Measurements from ENCODE around the gene ARHGEF25.

Gene ARHGEF25

DNA sequence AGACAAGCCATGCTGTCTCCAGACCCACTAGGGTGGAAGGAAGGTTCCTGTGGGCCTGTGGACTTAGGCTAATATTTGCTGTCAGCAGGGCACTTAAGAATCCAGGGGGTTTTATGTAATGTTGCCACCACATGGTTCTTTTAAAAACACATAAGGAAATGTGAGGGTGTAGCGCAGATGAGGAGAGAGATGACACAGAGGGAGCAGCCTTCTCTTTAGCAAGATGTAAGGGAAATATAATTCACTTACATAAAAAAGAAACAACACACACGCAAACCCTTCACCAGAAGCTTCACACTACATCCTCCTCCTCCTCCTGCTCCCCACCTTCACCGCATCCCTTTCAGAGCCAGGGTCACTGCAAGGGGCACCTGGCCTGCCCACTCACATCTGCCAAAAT is 25.1 kb upstream of the ARHGEF25 start:
- DNase-seq, result no peak

DNA sequence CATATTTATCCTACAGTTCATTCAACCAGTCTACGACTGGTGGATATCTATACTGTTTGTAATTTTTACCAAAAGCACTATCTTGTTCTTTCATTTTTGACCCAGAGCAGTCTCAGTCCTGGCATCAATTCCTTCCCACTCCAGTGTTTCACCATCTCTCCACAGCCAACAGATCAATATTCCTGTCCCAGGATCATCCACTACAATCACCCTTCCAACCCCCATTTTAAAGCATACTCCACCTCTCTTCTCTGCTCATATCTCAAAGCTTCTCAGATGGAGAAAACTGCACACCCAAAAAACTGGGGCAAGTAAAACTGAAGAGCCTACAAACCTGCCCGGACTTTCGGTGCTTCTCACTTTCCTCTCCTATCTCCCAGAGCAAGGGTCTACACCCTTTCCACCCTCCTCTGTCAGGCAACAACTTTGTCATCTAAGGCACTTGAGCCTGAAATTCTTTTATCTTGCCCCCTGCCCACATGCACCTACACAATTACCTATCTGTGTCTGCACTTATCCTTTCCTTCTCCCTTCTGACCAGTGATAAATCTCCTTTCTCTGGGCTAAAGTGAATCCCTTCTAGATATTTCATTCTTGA is 24.3 kb upstream of the ARHGEF25 start:
- DNase-seq, result no peak

DNA sequence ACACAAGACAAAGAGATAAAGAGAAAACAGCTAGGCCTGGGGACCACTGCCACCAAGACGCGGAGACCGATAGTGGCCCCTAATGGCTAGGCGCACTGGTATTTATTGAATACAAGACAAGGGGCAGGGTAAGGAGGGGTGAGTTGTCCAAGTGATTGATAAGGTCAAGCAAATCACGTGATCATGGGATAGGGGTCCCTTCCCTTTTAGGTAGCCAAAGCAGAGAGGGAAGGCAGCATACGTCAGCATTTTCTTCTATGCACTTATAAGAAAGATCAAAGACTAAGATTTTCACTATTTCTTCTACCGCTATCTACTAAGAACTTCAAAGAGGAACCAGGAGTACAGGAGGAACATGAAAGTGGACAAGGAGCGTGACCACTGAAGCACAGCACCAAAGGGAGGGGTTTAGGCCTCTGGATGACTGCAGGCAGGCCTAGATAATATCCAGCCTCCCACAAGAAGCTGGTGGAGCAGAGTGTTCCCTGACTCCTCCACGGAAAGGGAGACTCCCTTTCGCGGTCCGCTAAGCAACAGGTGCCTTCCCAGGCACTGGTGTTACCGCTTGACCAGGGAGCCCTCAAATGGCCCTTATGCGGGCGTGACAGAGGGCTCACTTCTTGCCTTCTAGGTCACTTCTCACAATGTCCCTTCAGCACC is 22.2 kb upstream of the ARHGEF25 start:
- DNase-seq, result peak; percentile 28

DNA sequence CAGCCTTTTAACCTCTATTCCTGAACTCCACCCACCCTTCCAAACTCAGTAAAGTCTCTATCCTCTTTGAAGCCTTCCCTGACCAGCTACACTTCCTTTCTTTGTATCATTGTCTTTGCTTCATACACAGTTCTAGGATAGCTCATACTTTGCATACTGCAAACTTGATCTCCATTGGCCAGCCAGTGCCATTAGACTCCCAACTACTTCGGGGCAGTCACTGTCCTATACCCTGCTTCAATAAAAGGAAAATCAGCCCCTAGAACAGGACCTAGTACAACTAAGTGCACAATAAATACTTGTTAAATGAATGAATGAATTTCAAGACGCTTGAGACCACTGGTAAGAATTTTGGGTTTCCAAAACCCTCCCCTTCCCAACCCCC is 20.8 kb upstream of the ARHGEF25 start:
- no peak for DNase-seq

DNA sequence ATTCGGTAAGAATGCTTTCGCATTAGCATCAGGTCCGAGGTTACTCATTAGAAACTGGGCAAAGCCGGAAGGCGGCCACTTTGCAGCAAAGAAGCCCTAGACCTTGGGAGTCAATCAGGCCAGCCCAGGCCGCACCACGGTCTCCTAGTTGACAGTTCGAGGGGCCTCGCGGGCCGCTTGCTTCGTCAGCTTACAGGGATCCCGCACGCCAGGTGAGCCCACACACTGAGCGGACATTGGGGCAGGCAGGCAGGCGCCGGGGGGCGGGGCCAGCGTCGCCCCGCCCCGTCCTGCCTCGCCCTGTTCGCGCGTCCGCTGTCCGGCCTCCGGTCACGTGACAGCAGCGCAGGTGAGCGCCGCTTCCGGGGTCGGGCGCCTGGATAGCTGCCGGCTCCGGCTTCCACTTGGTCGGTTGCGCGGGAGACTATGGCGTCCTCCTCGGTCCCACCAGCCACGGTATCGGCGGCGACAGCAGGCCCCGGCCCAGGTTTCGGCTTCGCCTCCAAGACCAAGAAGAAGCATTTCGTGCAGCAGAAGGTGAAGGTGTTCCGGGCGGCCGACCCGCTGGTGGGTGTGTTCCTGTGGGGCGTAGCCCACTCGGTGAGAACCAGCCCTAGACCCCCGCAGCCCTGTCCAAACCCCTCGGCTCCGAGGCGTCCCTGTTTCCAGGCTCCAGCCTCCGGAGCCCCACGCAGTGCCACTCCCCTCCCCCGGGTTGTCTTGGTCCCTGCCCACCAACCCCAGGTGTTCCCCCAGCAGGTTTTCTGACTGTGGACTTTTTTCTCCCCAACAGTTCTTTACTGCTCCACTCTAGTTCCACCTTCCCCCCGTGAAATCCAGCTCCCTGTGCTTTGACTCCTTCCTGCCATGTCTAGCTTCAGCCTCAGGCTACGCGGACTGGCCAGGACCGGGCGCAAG is 20.1 kb upstream of the ARHGEF25 start, which contains the start of gene PIP4K2C:
PIP4K2C (plus strand) TSS at position 329 of the 918 bp plus-strand sequence; CDS start at position 427, 98 bp downstream.
- peak; percentile 67 for DNase-seq

DNA sequence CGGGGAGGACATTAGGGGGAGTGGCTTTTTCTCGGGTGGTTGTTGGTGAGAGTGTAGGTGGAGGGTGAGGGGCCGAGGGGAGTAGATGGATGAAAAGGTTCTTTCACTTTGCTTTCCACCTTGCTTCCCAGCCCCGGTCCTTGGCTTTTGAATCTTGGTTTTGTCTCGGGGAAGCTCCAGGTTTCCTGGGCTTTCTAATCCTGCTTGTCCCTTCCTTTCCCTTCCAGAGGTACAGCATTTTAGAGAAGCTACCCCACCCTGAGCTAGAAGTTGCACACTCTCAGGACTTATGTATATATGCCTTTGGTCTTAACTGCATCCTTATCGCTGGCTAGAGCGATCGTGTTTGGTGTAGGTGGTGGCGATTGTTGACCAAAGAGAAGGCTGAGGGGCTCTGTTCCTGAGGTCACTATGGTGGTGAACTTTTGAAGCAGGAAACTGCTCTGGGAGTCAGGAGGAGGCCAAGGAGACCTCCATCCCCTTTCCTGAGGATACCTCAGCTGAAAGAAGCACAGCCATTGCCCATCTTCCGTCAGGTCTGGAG is 19.4 kb upstream of the ARHGEF25 start:
- no peak for DNase-seq

DNA sequence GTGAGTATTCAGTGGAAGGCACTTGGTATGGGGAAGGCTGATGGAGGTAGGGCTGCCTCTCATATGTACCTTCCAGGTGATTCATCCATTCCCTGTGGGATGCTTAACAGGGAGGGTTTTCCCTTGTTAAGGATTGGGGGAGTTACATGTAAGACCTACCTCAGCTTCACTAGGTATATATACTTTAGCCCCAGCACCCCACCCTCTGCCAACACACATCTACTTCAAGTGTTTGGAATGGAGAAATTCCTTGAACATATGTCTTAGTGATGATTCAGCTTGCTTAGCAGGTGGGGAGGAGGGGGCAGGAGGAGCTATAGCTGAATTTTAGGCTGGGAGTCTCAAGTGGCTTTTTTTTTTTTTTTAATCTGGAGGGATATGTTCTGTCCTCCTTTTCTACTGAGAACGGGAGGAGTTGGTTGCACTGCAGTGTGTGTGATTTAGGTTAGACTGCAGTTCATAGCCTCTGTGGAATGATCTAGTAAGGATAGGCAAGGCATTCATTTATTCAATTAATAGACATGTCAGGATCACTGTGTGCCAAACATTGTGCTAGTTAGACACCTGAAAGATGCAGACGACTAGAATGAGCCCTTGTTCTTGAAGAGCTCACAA is 18.6 kb upstream of the ARHGEF25 start:
- no peak for DNase-seq

DNA sequence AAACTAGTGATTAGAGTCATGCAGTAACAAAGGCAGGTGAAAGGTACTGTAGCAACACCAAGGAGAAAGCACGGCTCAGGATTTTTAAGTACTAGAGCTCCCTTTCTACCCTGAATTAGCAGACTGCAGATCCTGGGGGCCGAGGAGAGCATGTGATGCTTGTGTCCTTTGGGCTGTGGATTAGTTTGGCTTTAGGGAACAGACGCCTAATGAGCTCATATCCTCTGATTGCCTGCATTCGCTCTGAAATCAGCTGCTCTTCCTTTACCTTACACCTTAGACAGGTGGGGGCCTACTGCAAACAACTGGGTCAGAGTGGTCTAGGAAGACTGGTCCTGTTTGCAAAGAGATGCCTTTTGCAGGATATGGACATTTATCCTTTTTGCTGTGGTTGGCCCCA is 18.0 kb upstream of the ARHGEF25 start:
- no peak for DNase-seq

DNA sequence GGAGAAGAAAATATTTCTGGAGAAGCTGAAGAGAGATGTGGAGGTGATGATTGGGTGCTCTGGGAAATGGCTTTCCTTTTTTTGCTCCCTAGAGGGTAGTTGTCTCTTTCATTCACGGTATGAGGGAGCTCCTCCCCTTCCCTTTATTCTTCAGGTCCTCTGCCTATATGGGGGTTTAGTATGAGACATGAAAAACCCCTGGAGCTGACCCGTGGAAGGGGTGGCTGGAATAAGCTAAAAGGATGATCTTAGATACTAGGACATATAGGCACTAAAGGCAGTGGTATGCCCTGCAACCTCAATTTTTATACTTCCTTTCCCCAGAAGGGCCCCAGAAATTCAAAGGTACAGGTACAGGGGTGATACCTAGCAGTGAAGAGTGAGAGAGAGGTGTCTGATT is 10.8 kb upstream of the ARHGEF25 start:
- DNase-seq, result no peak

DNA sequence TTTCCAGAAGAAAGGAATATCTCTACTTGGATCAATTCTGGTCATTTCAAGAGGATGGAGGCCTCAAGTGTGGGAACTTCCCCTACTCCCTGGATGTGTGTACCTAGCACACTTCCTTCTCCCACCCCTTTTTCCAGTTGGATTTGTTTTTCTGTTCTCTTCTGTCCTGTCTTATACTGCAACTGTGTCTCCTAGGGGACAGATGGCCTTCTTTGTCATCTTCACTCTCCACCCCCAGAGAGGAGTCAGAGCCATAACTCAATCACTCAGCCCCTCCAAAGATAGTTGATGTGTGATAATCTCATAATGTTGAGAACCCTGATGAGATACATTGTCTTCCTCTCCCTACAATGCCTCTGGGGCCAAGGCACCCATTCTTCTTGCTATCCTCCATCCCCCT is 8.7 kb upstream of the ARHGEF25 start:
- DNase-seq, result no peak

DNA sequence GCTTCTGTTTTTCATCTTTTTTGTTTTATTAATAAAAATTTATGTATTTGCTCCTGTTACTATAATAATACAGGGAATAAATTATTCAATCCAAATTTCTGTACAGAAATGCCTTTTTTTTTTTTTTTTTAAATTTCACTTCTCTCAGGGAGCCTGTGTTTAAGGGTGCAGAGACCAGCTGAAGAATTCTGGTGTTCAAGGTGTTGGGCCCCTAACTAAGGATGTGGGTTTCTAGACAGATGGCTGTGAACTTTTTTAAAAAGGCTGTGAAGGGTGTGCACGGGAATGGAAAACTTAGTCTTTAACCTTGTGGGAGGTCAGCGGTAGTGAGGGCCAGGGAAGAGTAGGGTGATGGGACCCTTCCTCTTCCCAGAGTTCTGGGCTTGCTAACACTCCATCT is 7.9 kb upstream of the ARHGEF25 start:
- DNase-seq, result no peak

DNA sequence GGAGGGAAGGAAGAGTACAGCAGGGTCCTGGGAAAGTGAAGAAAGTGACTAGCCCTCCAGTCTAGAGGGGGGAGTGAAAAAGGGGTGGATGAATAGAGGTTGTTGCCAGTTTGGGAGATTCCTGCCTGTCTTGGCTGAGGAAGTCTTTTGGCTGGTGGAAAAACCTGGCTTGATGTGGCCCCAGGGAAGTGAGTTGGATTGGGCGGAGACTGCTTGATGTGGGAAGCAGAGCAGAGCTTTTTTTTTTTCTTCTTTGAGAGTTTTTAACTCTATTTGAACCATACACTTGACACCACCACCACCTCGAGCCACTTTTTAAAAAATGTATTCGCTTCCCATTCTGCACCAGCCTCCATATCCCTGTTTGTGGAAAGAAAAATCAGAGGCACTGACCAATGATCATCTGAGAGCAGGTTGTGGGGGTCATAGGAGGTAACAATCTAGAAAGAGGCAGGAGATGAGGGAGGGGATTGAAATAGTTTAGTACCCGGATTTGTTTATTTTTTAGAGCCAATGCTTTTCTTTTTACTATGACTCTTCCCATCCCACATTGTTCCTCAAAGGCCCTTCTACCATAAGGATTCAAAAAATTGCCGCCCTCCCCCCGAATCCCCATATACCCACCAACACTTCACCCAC is 7.3 kb upstream of the ARHGEF25 start:
- no peak for DNase-seq

DNA sequence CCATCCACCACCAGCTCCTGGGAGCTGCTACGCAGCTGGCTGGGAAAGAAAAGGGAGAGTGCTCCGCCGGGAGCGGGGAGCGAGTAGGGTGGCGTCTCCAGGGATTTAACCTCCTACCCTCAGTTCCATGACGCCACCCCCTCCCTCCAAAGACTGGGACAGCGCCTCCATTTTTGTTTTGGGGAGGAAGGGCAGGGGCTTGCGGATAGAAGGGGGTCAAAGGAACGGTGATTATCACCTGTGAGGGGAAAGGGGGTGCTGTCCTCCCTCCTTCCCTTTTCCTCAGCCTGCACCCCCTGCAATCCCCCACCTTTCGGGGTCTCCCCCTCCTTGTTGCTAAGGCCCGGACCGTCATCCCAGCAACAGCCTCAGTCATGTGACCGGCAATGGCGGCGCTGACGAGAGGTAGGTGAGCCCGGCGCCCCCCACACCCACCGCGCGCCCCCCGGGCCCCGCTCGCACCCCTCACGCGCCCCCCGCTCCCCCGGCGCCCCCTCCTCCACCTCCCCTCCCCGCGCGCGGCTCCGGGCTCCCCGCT is 6.7 kb upstream of the ARHGEF25 start, which contains the start of gene DTX3:
DTX3 (plus strand) TSS at position 371 of the 538 bp plus-strand sequence. CDS start 1,694 bp downstream, outside the sequence.
- DNase-seq, result no peak

DNA sequence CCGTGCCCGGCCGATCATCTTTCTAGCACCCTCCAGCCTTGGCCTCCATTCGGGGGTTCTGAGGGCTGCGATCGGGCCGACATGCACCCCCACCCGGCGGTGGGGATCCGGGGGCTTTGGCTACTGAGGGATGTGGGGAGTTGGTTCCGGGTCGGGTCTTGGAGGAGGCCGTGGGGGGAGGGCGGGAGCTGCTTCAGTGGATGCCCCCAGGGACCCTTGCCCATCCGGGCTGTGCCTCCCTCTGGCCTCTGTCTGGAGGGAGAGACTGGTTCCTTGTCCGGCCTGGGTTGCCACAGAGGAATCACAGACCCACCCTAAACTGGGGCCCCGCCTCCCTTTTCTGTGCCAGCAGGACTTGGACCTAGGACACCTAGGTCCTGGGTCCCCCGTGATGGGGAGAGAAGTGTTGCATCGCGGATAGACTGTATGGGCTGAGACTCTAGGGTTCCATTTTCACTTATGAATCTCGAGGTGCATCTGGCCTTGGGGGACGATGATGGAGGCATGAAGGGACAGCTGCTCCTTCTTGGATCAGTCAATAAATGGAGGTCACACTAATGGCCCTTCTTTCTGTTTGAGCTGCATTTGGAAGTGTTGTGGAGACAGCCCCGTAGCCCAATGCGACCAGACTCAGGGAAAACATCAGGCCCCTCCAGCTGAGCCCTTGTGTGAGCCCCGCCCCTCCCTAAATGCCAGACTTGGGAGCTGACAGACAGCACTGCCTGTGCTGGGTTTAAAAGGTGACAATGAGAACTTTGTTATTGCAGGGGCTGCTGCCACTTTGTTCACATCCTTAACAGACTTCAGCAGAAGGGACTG is 6.0 kb upstream of the ARHGEF25 start:
- no peak for DNase-seq

DNA sequence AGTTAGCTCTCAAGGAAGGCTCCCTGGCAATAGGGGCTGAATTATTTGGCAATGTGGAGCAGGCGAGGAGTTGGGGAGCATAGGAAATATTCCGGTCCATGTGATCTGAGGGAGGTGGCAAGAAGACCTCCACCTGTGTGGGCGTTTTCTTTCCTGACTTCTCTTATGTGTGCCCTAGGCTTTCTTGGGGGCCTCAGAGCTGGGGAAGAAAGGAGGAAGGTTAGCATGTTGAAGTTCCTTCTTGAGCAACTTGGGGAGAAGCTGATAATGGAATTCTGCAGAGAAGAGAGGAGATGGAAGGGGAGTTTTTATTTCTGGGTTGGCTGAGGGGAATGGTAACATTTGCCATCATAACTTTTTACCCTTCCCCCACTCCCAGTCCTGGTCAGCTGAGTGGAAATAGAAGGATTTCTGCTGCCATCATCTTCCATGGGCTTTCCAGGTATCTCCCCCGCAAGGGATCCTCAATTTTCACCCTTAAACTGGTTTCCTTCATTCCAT is 5.4 kb upstream of the ARHGEF25 start:
- DNase-seq, result no peak

DNA sequence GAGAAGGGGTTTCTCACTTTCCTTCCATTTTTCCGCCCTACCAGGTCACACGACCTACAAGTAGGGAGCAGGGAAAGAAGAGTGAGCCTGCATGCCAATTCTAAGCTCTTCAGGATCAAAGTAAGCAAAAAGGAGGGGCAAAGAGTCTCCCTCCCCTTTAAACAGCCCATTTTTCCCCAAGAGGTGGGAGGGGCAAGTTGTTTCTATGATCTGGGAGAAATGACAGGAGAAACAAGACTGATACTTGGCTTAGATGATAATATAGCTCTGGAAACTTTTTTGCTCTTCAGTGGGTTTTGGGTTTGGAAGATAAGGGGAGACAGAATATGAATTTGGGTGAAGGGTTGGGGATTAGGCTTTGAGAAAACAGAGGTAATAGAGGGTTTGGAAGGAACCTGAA is 4.8 kb upstream of the ARHGEF25 start:
- no peak for DNase-seq

DNA sequence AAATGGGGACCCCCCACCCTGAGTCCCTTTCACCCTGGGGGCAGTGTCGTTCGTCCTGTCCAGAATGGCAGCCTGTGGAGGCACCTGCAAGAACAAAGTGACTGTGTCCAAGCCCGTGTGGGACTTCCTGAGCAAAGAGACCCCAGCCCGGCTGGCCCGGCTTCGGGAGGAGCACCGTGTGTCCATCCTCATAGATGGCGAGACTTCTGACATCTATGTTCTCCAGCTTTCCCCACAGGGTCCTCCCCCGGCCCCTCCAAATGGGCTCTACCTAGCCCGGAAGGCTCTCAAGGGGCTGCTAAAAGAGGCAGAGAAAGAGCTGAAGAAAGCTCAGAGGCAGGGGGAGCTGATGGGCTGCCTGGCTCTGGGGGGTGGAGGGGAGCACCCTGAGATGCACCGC is 4.4 kb upstream of the ARHGEF25 start:
- no peak for DNase-seq

DNA sequence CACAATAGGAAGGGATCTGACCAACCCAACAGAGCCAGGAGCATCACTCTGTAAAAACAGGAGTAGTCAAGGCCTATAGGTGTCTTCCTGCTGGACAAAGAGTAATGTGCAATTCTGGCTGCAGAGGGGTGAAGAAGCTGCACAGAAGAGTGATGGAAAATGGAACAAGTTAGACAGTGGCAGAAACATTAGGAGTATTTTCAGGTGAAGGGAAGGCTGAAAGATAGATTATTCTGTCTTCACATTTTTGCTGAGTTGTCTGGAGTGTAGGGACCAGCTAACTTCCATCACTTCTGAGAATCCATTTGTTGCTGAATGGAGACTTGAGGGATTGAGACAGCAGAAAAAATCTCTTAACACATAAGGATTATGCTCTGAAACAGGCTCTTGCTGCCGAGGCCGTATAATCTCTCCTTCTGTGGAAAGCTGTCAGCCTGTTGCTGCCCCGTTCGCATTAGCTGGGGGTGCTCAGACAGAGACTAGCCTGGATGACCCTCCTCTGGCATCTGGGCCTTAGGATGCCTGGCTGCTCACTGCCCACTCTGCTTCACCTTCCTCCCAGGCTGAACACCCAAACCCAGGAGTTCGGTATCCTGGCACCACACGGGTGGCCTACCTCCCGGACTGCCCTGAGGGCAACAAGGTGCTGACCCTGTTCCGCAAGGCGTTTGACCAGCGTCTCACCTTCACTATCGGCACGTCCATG is 3.1 kb upstream of the ARHGEF25 start:
- DNase-seq, result no peak

DNA sequence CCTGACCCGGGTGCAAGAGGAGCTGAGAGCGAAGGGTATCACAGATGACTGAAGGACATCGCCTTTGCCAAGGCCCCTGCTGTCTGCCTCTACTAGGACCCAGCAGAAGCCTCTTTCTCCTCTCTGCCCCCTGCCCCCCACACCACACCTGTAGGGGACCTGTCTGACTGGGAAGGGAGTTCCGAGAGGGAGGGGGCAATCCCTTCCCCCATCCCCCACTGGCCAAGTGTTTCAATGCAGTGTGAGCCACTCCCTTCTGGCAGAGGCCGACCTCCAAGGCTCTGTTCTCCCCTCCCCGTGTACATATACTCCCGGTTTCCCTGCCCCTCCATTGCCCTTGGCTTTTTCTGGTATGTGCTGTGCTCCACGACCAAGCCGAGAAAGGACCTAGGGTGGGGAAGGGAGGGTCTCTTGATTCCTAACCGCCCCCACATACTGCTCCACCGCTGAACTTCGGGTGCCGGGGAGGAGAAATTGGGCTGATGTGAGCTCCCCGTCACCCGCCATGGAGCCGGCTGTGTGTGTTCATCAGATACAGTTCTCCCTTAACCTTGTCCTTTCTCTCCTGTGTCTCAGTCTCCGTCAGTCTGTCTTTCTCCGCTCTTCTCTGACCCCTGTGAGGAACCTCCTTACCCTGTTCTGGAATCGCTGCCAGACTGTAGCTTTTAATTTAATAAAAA is 2.0 kb upstream of the ARHGEF25 start:
- DNase-seq, result no peak

Measured in MV-4-11 (cell line).